GM12872 (cell line): Measurements from ENCODE around the gene LSMEM2.

Experiments
- CTCF ChIP-seq: IDR thresholded peaks from 3 replicates; pipeline ENCODE4 v1.5.1; 2011; ENCODE audit warnings: low read depth, mild to moderate bottlenecking, low read length, moderate library complexity; ENCODE audit not compliant: insufficient read depth

LSMEM2 gene

GRCh38 chr3:50337175-50337861, 58.4 kb downstream of the LSMEM2 start:
- no peak for TF ChIP-seq CTCF
